Osteocyte (in vitro differentiated cells): ENCODE measurements around the gene PODN. TPM values are rescaled to one million over a fixed set of nuclear protein-coding genes. Genes with fewer than 3 reads are reported as not detected.

Source experiments
- DNase-seq: peaks from one replicate; pipeline ENCODE4 v3.0.0; 2021; ENCODE audit warnings: mixed read lengths; ENCODE audit not compliant: unreplicated experiment; ENCODE audit errors: extremely low spot score
- H3K27ac Mint-ChIP-seq: one replicate; pipeline ENCODE4 v1.8.0; 2021; ENCODE audit warnings: mild to moderate bottlenecking, mixed read lengths; ENCODE audit not compliant: unreplicated experiment
- H3K27me3 Mint-ChIP-seq: one replicate; pipeline ENCODE4 v1.8.0; 2021; ENCODE audit warnings: mixed read lengths; ENCODE audit not compliant: unreplicated experiment
- H3K36me3 Mint-ChIP-seq: one replicate; pipeline ENCODE4 v1.8.0; 2021; ENCODE audit warnings: mixed read lengths; ENCODE audit not compliant: unreplicated experiment
- H3K4me1 Mint-ChIP-seq: one replicate; pipeline ENCODE4 v1.8.0; 2021; ENCODE audit warnings: mixed read lengths; ENCODE audit not compliant: unreplicated experiment
- H3K4me3 Mint-ChIP-seq: one replicate; pipeline ENCODE4 v1.8.0; 2021; ENCODE audit warnings: mild to moderate bottlenecking, moderate library complexity, mixed read lengths; ENCODE audit not compliant: unreplicated experiment
- H3K9me3 Mint-ChIP-seq: one replicate; pipeline ENCODE4 v1.8.0; 2021; ENCODE audit warnings: mixed read lengths; ENCODE audit not compliant: unreplicated experiment
- total RNA-seq: library from RNA; stranded (reverse); gene quantifications from 2 replicates; pipeline ENCODE4 v1.2.1, GENCODE V29; 2021
- TF ChIP-seq, protein P1 (sequence below): fragments of 200-600 bp; sonication (generic); IDR thresholded peaks from 2 replicates; pipeline ENCODE4 v1.5.0; 2021; ENCODE audit warnings: antibody characterized with exemption, mild to moderate bottlenecking, moderate library complexity

Gene PODN
- total RNA-seq, 1 donor from 2014 or later: 6.6 TPM

- peaks cover 3% of the 10 kb centered on the region for H3K36me3 Mint-ChIP-seq
- TF ChIP-seq, protein P1, sequence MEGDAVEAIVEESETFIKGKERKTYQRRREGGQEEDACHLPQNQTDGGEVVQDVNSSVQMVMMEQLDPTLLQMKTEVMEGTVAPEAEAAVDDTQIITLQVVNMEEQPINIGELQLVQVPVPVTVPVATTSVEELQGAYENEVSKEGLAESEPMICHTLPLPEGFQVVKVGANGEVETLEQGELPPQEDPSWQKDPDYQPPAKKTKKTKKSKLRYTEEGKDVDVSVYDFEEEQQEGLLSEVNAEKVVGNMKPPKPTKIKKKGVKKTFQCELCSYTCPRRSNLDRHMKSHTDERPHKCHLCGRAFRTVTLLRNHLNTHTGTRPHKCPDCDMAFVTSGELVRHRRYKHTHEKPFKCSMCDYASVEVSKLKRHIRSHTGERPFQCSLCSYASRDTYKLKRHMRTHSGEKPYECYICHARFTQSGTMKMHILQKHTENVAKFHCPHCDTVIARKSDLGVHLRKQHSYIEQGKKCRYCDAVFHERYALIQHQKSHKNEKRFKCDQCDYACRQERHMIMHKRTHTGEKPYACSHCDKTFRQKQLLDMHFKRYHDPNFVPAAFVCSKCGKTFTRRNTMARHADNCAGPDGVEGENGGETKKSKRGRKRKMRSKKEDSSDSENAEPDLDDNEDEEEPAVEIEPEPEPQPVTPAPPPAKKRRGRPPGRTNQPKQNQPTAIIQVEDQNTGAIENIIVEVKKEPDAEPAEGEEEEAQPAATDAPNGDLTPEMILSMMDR: no peak
- H3K4me3 Mint-ChIP-seq: peak overlapping the region; percentile 74
- DNase-seq: peak; percentile 84
- H3K27ac Mint-ChIP-seq: no peak overlapping the region
- no peaks in the 10 kb centered on the region for H3K9me3 Mint-ChIP-seq
- peaks cover 17% of the 10 kb centered on the region for H3K27me3 Mint-ChIP-seq
- H3K4me1 Mint-ChIP-seq: peaks cover 7% of the 10 kb centered on the region
Observed at GRCh38 chr1:53062708-53063591, 937 bp downstream of the PODN start.

DNA sequence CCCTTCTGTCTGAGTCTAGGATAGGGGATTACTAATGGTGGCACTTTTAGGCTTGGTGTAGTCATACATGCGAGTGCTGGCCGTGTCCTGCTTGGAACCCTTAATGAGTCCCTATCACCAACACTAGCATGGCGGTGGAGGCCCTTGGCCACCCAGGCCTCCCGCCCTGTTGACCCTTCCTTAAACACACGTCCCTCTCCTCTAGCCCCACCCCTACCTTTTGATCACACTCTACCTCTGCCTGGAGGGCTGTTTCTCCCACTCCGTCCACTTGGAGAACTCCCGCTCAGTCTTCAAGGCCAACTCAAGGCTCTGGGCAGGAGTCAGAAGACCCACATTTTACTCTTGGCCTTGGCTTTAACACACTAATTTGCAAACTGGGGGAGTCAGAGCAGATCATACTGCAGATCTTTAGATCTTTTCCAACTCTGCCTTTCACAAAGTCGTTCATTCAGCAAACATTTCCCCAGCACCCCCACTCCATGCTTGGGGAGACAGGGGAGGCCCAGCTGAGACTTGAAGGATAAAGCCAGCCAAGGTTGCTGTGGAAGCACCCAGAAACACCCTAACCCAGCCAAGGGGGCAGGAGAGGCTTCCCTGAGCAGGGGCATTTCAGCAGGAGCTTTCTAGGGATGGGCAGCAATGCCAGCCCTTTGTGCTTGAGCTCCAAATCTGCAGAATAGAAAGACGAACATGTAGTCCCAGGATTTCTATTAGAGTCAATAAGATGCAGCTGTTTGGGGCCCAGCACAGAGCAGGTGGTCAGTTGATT lies 1.9 kb downstream of the PODN start:
- Mint-ChIP-seq H3K27ac (no peak overlapping the region), H3K9me3 (no peaks in the 10 kb centered on the region), H3K27me3 (peaks cover 13% of the 10 kb centered on the region), H3K4me3 (no peak overlapping the region), H3K36me3 (no peaks in the 10 kb centered on the region), H3K4me1 (peaks cover 7% of the 10 kb centered on the region)
- TF ChIP-seq, protein P1: no peak
- DNase-seq: peak; percentile 71

DNA sequence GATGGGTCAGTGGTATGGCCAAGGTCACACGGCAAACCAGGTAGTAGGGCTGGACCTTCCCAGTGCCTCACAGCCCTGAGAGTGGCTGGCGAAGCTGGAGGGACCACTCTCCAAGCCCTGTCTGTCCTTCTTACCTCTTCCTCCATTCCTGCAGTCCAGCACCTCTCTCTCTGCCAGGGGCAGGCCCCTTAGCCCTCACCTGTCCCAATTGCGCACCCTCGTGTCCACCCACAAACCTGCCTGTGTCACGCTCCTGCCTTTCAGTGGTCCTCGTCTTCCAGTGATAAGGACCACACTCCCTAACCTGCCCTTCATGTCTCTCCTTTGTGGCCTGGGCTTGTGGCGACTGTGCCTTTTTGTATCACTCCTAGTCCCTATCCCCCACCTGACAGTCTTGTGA lies 3.4 kb downstream of the PODN start:
- peaks cover 7% of the 10 kb centered on the region for H3K4me1 Mint-ChIP-seq
- H3K4me3 Mint-ChIP-seq: no peak overlapping the region
- H3K36me3 Mint-ChIP-seq: no peaks in the 10 kb centered on the region
- no peaks in the 10 kb centered on the region for H3K9me3 Mint-ChIP-seq
- TF ChIP-seq, protein P1: no peak
- no peak overlapping the region for H3K27ac Mint-ChIP-seq
- DNase-seq: no peak
- no peaks in the 10 kb centered on the region for H3K27me3 Mint-ChIP-seq

GRCh38 chr1:53066488-53066887 lies 4.5 kb downstream of the PODN start:
- no peak for DNase-seq
- Mint-ChIP-seq H3K27ac (no peak overlapping the region), H3K4me1 (peaks cover 5% of the 10 kb centered on the region), H3K36me3 (no peaks in the 10 kb centered on the region), H3K27me3 (no peaks in the 10 kb centered on the region), H3K9me3 (no peaks in the 10 kb centered on the region), H3K4me3 (no peak overlapping the region)
- TF ChIP-seq, protein P1: no peak
